Fibroblast of peridontal ligament (primary cell): ENCODE measurements around the gene CYP17A1.
A peak's percentile ranks its signal among the peaks of the same experiment; 100 is the strongest.

ENCODE experiments used
- DNase-seq: peaks from one replicate; pipeline ENCODE4 v3.0.0-alpha.2; 2010; ENCODE audit errors: extremely low read depth

CYP17A1 gene

GRCh38 chr10:102808380-102808779 is 28.8 kb downstream of the CYP17A1 start:
- no peak for DNase-seq

DNA sequence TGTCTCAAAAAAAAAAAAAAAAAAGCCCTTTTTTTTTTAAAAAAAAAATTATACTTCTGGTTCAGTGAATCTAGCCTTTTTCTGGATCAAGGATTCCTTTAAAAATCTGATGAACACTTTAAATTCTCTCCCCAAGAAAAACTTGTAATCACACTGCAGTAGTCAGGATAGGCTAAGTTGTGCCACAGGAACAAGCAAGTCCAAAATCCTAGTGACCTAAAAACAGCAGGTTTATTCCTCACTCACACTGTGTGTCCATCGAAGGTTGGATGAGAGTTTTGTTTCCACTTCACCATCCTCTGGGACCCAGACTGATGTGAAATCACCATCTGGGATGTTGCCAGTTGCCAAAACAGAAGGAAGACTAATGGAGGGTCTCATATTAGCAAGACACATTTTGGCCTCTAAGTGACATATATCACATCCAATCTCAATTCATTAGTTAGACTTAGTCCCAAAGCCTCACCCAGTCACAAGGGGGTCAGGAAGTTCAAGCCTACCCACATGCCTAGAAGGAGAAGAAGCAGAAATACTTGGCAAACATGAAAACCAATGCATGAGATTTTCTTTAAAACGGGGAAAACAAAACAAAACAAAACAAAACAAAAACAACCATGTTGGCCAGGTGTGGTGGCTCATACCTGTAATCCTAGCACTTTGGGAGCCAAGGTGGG is 32.7 kb downstream of the CYP17A1 start:
- DNase-seq: no peak

- DNase-seq: peak; percentile 97
These were observed 34.2 kb downstream of the CYP17A1 start for GRCh38 chr10:102802920-102803534.

DNA sequence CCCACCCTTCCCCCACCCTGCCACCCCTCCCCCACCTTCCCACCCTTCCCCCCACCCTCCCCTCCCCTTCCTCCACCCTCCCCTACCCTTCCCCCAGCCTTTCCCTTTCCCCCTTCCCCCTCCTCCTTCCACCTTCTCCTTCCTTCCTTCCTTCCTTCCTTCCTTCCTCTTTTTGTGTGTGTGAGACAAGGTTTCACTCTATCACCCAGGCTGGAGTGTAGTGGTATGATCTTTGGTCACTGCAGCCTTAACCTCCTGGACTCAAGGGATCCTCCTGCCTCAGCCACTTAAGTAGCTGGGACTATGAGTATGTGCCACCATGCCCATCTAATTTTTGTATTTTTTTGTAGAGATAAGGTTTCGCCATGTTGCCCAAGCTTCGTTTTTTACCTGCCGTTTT is 35.2 kb downstream of the CYP17A1 start:
- no peak for DNase-seq

GRCh38 chr10:102801496-102801895 is 35.7 kb downstream of the CYP17A1 start:
- peak; percentile 53 for DNase-seq

GRCh38 chr10:102800611-102801335 is 36.4 kb downstream of the CYP17A1 start:
- no peak for DNase-seq

DNA sequence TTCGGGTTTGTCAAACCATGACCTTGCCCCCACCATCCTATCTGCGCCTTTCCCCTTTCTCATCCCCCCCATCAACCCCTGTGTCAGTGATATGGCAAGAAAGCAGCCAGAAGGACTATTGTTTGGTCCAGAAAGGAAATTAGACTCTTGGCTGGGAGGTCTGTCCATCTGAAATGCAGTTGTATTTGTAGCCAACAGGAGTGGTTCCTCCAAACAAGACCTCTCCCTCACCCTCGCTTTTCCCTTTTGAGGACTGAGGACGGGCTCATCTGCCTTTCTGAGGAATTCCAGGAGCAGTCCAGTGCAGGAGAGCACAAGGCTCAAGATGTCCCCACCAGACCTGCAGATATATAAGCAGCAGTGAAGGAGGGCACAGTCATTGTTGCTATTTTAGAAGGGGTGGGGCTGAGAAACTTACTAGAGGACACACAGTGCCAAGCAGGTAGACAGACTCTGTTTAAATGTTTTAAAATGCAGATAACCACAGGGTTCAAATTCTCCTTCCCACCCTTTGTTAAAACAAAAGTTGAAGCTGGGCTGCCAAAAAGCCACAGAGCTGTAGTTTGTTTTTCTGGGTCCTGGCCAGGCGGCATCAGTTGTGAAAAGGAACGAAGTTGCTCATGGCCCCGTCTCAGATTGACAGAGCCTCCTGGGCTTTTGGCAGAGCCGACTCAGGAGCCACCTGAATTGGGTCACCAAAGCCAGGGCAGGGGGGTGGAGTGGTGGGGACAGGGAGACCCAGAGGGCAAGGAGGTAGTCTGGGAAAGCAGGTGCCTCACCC is 37.3 kb downstream of the CYP17A1 start:
- DNase-seq: no peak

- DNase-seq: peak; percentile 64
These were observed 40.6 kb downstream of the CYP17A1 start for GRCh38 chr10:102796407-102797176.

- no peak for DNase-seq
These were observed 41.5 kb downstream of the CYP17A1 start for GRCh38 chr10:102795453-102796406.

DNA sequence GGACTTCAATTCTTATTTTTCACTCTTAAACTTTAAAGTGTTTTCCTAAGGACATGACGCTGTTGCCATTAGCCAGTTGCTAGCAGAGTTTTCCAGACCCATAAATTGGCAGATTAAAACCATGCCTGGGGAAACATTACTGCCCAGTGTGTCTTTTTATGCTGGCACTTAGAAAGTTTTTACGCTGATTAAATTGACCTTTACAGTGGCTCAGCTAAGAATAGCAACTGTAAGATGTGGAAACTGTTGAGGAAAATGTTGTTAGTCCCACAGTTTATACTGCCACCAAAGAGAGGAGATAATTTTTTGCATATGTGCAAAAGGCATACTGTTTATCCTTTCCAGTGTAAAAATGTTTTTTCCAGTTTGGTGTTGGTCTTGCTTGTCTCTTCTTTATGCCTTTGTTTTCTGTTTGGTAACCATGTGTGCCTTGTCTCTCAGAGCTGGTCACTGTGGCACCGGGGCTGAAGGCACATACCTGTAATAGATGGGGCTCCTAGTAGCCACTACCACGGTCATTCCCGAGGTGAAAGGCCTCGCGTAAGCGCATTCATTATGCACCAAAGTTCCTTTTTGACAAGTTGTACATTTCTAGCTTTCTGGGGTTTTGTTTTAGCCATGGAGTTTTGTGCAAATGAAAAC is 45.3 kb downstream of the CYP17A1 start:
- DNase-seq: peak; percentile 95

- no peak for DNase-seq
These were observed 51.4 kb downstream of the CYP17A1 start for GRCh38 chr10:102785818-102786217.

DNA sequence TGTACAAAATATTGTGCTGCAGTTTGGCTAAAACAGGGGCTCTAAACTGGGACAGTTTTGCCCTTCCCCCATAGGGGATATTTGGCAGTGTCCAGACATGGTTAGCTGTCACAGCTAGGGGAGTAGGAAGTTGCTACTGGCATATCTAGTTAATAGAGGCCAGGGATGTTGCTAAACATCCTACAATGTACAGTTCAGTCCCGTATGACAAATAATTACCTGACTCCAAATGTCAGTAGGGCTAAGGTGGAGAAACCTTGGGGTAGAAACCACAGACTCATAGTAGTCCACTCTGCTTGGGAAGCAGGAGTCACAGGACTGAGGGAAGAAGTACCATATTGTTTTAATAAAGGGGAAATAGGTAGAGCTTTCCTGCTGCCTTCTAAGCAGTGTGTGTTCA is 53.6 kb downstream of the CYP17A1 start:
- no peak for DNase-seq

DNA sequence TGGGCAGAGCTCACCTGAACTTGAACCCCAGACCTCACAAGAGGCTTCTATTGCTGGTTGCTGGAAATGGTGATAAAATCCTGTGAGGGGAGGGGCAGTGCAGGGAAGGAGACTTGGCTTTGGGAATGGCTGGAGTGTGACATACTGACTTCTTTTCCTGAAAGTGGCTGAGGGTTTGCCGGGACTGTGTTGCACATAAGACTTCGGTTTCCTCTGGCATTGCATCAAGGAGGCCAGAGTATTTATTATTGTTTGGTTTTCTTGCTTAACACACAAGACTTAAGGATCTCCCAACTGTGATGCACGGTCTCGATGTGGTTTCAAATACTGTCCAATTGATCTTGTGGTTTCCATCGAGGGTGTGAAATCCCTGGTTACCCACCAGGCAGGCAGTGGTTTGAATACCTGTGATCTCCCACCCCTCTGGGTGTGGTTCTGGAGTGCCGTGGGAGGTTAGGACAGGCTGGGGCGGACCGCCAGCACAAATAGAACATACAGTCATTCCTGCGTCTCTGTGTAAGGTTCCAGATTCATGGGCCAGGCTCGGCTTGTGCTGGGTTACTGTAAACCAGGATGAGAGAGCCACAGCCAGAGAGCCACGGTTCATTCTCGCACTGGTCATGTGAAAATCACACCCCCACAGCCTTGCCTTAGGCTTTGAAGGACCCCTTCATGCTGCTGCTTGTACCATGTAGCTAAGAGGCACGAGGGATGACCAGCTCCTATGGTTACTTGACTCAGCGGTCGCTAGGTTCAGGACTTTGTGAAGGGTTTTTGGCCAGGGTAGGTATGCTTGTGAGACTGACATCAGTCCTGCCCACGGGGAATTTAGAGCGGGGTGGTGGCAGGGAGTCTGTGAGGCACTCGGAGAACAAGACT is 54.3 kb downstream of the CYP17A1 start:
- peak; percentile 98 for DNase-seq

DNA sequence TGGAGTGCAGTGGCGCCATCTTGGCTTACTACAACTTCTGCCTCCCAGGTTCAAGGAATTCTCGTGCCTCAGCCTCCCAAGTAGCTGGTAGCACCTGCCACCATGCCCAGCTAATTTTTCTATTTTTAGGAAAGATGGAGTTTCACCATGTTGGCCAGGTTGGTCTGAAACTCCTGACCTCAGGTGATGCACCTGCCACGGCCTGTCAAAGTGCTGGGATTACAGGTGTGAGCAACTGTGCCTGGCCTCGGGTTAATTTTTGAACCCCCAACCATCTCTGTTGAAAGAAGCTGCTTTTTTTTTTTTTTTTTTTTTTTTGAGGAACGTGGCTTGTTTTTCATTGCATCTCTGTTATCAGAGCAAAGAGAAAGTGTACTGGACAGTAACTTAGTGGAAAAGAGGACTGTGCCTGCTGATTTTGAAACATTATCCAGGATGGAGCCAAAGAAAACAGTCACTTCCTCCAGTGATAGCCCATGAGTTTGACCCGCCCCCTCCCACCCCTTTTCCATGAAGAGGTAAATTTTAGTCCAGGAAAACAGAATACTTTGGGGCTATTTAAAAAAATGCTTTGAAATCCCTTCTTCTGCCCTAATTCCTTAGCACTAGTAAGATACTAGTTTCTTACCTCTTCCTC is 55.2 kb downstream of the CYP17A1 start:
- peak; percentile 45 for DNase-seq

GRCh38 chr10:102781090-102781920 is 55.9 kb downstream of the CYP17A1 start:
- no peak for DNase-seq
